Measurements from ENCODE around the gene THADA.
"Not testable (repeated sequence)": the region's sequence is repeated elsewhere in the genome, so short reads cannot be mapped to it uniquely, and the experiment has no call there.

The THADA gene

DNA sequence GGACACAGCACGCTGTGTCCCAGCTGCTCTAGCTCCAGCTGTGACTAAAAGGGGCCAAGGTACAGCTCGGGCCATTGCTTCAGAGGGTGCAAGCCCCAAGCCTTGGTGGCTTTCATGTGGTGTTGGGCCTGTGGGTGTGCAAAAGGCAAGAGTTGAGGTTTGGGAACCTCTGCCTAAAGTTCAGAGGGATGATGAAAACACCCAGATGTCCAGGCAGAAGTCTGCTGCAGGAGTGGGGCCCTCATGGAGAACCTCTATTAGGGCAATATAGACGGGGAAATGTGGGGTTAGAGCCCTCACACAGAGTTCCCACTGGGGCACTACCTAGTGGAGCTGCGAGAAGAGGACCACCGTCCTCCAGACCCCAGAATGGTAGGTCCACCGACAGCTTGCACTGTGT lies 311.5 kb downstream of the THADA start:
- H3K9me3 ChIP-seq (ENCODE audit: control insufficient read depth, insufficient read depth, low read depth, low read length); H3K27ac ChIP-seq (ENCODE audit: extremely low read depth, low read depth, low read length); H3K4me1 ChIP-seq (ENCODE audit: control insufficient read depth, insufficient read depth, low read length); POLR2A ChIA-PET; H3K4me3 ChIP-seq (ENCODE audit: low read depth, low read length); CTCF ChIA-PET: not testable (repeated sequence)
- peaks cover 4 to 46% of the 10 kb centered on the region in 2 experiments; a peak in 2 of 3 replicates for H3K36me3 ChIP-seq (ENCODE audit: control insufficient read depth in 2 of 2, insufficient read depth in 1 of 2, low read length in 2 of 2)
- TF ChIP-seq SETDB1 (IDR thresholded peaks at IDR 0.05; ENCODE audit: insufficient read length, low read length), result peak; percentile 78

DNA sequence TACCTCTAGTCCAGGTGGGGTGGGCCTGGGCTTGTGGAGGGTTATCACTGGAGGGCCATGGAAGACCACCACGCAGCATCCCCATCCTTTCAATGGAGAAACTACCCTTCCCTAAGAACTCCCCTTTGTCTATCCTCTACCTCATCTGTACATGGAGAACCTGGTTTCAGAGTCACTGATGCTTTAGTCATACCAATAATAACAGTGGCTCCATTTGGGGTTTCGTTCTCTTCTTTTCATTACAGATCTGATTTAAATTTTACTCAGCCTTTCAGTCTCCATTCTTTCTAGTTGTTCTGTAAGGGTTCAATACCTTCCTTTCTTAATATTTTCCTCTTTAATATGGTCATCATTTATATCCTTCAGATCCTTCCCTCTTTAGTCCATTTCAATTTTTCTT lies 314.8 kb downstream of the THADA start:
- ChIA-PET CTCF (no interaction called here), POLR2A (no interaction called here)
- Histone ChIP-seq H3K4me3 (ENCODE audit: low read depth, low read length) (no peak overlapping the region), H3K36me3 (ENCODE audit: control insufficient read depth in 2 of 2, insufficient read depth in 1 of 2, low read length in 2 of 2) (peaks cover 0 to 33% of the 10 kb centered on the region in 2 experiments; a peak in 2 of 3 replicates), H3K27ac (ENCODE audit: extremely low read depth, low read depth, low read length) (no peak overlapping the region), H3K9me3 (ENCODE audit: control insufficient read depth, insufficient read depth, low read depth, low read length) (no peaks in the 10 kb centered on the region), H3K4me1 (ENCODE audit: control insufficient read depth, insufficient read depth, low read length) (no peaks in the 10 kb centered on the region)
- TF ChIP-seq ZNF311 (tag by site-specific recombination; IDR thresholded peaks at IDR 0.05; ENCODE audit: borderline replicate concordance), result no peak
- TF ChIP-seq ZFHX2 (tag by site-specific recombination; conservative IDR thresholded peaks at IDR 0.05), result no peak
- no peak for TF ChIP-seq SP2 (tag by site-specific recombination; IDR thresholded peaks at IDR 0.05)
- TF ChIP-seq, protein P1, sequence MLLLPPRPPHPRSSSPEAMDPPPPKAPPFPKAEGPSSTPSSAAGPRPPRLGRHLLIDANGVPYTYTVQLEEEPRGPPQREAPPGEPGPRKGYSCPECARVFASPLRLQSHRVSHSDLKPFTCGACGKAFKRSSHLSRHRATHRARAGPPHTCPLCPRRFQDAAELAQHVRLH (tag by site-specific recombination; IDR thresholded peaks at IDR 0.05), result no peak
- TF ChIP-seq ZNF157 (tag by site-specific recombination; IDR thresholded peaks at IDR 0.05), result no peak
- TF ChIP-seq OSR2 (tag by site-specific recombination; IDR thresholded peaks at IDR 0.05), result no peak
- no peak for TF ChIP-seq HOXD13 (CRISPR knock-in tag; IDR thresholded peaks at IDR 0.05; ENCODE audit: borderline replicate concordance)
- TF ChIP-seq ZNF837 (tag by site-specific recombination; IDR thresholded peaks at IDR 0.05), result no peak
- no peak for TF ChIP-seq ZNF549 (tag by site-specific recombination; IDR thresholded peaks at IDR 0.05)
- TF ChIP-seq, protein P2, sequence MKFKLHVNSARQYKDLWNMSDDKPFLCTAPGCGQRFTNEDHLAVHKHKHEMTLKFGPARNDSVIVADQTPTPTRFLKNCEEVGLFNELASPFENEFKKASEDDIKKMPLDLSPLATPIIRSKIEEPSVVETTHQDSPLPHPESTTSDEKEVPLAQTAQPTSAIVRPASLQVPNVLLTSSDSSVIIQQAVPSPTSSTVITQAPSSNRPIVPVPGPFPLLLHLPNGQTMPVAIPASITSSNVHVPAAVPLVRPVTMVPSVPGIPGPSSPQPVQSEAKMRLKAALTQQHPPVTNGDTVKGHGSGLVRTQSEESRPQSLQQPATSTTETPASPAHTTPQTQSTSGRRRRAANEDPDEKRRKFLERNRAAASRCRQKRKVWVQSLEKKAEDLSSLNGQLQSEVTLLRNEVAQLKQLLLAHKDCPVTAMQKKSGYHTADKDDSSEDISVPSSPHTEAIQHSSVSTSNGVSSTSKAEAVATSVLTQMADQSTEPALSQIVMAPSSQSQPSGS (tag by site-specific recombination; IDR thresholded peaks at IDR 0.05; ENCODE audit: low read depth), result no peak

DNA sequence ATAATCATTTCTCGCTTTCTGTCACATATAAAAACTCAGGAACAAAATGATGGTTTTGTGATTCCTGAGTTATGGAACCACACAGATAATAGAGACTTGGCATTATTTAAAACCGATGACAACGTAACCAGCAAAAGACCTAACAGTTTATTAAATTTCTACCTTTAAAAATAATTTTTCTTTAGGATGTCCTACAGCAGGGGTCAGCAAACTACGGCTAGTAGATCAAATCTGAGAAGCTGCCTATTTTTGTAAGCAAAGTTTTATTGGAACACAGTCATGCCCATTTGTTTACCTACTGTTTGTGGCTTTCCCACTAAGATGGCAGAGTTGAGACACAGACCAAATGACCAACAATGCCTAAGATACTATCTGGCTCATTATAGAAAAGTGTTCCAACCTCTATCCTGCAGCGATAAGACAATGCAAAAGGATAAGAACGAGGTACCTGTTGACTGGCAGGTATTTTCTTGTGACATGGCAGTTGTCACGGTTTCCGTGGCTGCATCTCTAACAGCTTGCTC lies 316.5 kb downstream of the THADA start:
- no peaks in the 10 kb centered on the region for H3K9me3 ChIP-seq (ENCODE audit: control insufficient read depth, insufficient read depth, low read depth, low read length)
- POLR2A ChIA-PET, result no interaction called here
- CTCF ChIA-PET, result interaction anchor here (0.6 to 1.3 kb wide), 2 partner anchors 53 to 206 kb away, joined by 3 read pairs; no protein-coding TSS in a partner anchor
- no peak overlapping the region for H3K27ac ChIP-seq (ENCODE audit: extremely low read depth, low read depth, low read length)
- H3K36me3 ChIP-seq (ENCODE audit: control insufficient read depth in 2 of 2, insufficient read depth in 1 of 2, low read length in 2 of 2), result peaks cover 0 to 19% of the 10 kb centered on the region in 2 experiments; a peak in 1 of 3 replicates
- no peak overlapping the region for H3K4me3 ChIP-seq (ENCODE audit: low read depth, low read length)
- H3K4me1 ChIP-seq (ENCODE audit: control insufficient read depth, insufficient read depth, low read length), result no peaks in the 10 kb centered on the region
- no peak for TF ChIP-seq TSHZ1 (tag by site-specific recombination; IDR thresholded peaks at IDR 0.05; ENCODE audit: borderline replicate concordance)
- no peak for TF ChIP-seq ZNF362 (tag by site-specific recombination; IDR thresholded peaks at IDR 0.05)
- peak; percentile 22; the same call in 1 of the 2 replicates for TF ChIP-seq SCRT2 (tag by site-specific recombination; IDR thresholded peaks at IDR 0.05)
- no peak for TF ChIP-seq ZNF24 (tag by site-specific recombination; IDR thresholded peaks at IDR 0.05)
- no peak for TF ChIP-seq KLF8 (tag by site-specific recombination; IDR thresholded peaks at IDR 0.05)
- TF ChIP-seq ZNF132 (tag by site-specific recombination; IDR thresholded peaks at IDR 0.05; ENCODE audit: borderline replicate concordance), result no peak
- no peak for TF ChIP-seq ZNF138 (tag by site-specific recombination; IDR thresholded peaks at IDR 0.05; ENCODE audit: borderline replicate concordance)
- no peak for TF ChIP-seq ZNF677 (tag by site-specific recombination; IDR thresholded peaks at IDR 0.05)

Measured in HEK293 (cell line).